Tibial nerve (tissue), 4 donors: Measurements from ENCODE around the gene GPR162. TPM values are rescaled to one million over a fixed set of nuclear protein-coding genes. Genes with fewer than 3 reads are reported as not detected.

Experiments
- DNase-seq, 2 donors: peaks; one replicate each; pipeline ENCODE4 v3.0.0-alpha.2; 2019; ENCODE audit warnings: low spot score in 2 of 2
- H3K27ac ChIP-seq, 4 donors: fragments of 200-600 bp; sonication (generic) in 3 of 4; one replicate each; pipeline ENCODE4 v1.5.1; 2017 to 2019; ENCODE audit warnings: mild to moderate bottlenecking in 1 of 4
- H3K27me3 ChIP-seq, 2 donors: fragments of 200-600 bp; sonication (generic) in 1 of 2; one replicate each; pipeline versions ENCODE4 v1.5.1 to v1.6.0; 2017 to 2019
- H3K36me3 ChIP-seq, 3 donors: fragments of 200-600 bp; sonication (generic); one replicate each; pipeline ENCODE4 v1.5.1; 2018 to 2019
- H3K4me1 ChIP-seq, 4 donors: fragments of 200-600 bp; sonication (generic) in 3 of 4; one replicate each; pipeline ENCODE4 v1.5.1; 2017 to 2019
- H3K4me3 ChIP-seq, 4 donors: fragments of 200-600 bp; sonication (generic) in 3 of 4; one replicate each; pipeline ENCODE4 v1.5.1; 2017 to 2019; ENCODE audit warnings: mild to moderate bottlenecking in 1 of 4, moderate library complexity in 1 of 4
- H3K9me3 ChIP-seq, 4 donors: fragments of 200-600 bp; sonication (generic) in 3 of 4; one replicate each; pipeline ENCODE4 v1.5.1; 2017 to 2019
- EP300 ChIP-seq, 2 donors: sonication (generic); formaldehyde crosslinking; IDR thresholded peaks; one replicate each; pipeline ENCODE4 v1.6.1; 2017; ENCODE audit warnings: antibody characterized with exemption in 2 of 2, mild to moderate bottlenecking in 1 of 2
- POLR2A ChIP-seq, 2 donors: fragments of 450-650 bp; IDR thresholded peaks; one replicate each; pipeline ENCODE4 v1.6.1; 2017; ENCODE audit warnings: antibody characterized with exemption in 2 of 2, mild to moderate bottlenecking in 2 of 2, moderate library complexity in 2 of 2
- WGBS, 2 donors: methylation state at CpG; one replicate each; pipeline ENCODE4 v1.1.5; 2018; 5-methylcytosine and 5-hydroxymethylcytosine counted together
- total RNA-seq, 4 donors: library from RNA; depleted of rRNA; stranded (reverse); fragments of >200 nt; gene quantifications; one replicate each; pipeline ENCODE4 v1.1.0, GENCODE V29; 2016
- TF ChIP-seq, protein P1 (sequence below), 5 experiments: fragments of 200-600 bp in 3 of 5; fragments of 450-650 bp in 2 of 5; sonication (generic) in 3 of 5; IDR thresholded peaks; one replicate each; pipeline ENCODE4 v1.5.1; 2016 to 2019; ENCODE audit warnings: antibody characterized with exemption in 5 of 5, mild to moderate bottlenecking in 3 of 5, moderate library complexity in 2 of 5

Gene GPR162
- total RNA-seq, 4 donors from 2014 or later, result 1.3 to 5.4 (median 2.2) TPM

DNA sequence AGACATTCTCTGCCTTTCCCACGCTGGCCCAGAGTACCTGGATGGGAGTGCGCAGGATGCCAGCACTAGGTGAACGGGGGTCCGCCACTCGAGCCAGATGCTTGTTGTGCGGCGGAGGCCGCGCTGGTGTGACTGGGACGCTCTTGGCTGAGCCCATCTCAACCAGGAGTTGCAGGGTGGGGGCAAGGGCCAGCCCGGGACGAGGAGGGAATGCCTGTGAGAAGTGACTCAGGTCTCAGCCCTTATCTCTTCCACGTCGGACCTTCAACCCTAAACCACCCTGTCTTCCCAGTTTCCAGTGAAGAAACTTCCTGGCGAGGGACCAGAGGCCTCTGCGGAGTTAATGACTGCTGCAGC is 29.2 kb downstream of the GPR162 start:
- Histone ChIP-seq H3K9me3 (no peaks in the 10 kb centered on the region), H3K27ac (peak overlapping the region in 3 of 4 donors; percentile 55 to 99 (median 94)), H3K4me3 (peak overlapping the region; percentile 62 to 84 (median 67)), H3K27me3 (no peaks in the 10 kb centered on the region), H3K36me3 (peaks cover 0 to 45% (median 0%) of the 10 kb centered on the region in 3 donors), H3K4me1 (peaks cover 0 to 23% (median 14%) of the 10 kb centered on the region in 4 donors)
- 29 to 36% methylated on average over 16 of the region's 16 CpGs for WGBS, 2 donors
- no peak for TF ChIP-seq EP300 (IDR thresholded peaks at IDR 0.05)
- TF ChIP-seq, protein P1, sequence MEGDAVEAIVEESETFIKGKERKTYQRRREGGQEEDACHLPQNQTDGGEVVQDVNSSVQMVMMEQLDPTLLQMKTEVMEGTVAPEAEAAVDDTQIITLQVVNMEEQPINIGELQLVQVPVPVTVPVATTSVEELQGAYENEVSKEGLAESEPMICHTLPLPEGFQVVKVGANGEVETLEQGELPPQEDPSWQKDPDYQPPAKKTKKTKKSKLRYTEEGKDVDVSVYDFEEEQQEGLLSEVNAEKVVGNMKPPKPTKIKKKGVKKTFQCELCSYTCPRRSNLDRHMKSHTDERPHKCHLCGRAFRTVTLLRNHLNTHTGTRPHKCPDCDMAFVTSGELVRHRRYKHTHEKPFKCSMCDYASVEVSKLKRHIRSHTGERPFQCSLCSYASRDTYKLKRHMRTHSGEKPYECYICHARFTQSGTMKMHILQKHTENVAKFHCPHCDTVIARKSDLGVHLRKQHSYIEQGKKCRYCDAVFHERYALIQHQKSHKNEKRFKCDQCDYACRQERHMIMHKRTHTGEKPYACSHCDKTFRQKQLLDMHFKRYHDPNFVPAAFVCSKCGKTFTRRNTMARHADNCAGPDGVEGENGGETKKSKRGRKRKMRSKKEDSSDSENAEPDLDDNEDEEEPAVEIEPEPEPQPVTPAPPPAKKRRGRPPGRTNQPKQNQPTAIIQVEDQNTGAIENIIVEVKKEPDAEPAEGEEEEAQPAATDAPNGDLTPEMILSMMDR (IDR thresholded peaks at IDR 0.05), result no peak
- DNase-seq, result no peak

DNA sequence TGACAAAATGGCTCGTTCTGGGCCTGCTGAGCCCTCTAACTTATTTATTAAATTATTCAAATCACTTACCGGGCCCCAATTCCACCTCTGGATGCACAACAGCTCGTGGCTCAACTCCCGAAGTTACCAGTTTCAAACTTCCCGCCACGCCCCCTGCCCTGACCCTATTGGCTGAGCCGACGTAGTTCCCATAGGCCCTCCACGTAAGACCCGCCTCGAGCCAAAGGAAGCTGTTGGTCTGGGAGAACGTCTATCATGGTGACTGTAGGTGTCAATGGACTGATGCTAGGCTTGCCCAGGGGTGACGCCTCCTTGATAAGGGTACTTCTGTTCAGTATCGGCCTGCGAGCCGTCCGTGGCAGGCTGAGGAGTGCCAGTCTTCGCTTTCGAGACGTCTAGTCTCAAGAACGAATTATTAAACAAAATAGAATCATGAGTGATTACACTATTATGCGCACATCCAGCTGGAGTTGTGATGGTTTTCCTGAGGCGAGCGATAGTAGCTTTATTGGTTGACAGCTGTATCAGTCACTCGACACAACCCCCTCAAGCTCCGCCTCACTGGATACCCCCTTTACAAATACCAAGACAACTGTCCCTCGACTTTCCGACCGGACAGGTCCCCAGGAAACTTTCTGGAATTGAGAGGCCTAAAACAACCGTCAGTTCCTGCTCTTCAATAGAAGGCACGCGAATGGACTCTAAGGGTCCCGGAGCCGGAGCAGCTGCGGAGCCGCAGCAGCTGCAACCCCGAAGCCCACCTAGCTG is 29.7 kb downstream of the GPR162 start, which contains the start of gene CDCA3:
TSS of gene CDCA3 (minus strand) at position 134 of the 768 bp plus-strand sequence. CDS start 334 bp downstream, outside the sequence.
- TF ChIP-seq, protein P1 (IDR thresholded peaks at IDR 0.05), result no peak
- peak in 1 of 2 donors; percentile 85 for TF ChIP-seq EP300 (IDR thresholded peaks at IDR 0.05)
- peak; percentile 28 to 73 for TF ChIP-seq POLR2A (IDR thresholded peaks at IDR 0.05)
- DNase-seq, result peak; percentile 90 to 96
- Histone ChIP-seq H3K36me3 (peaks cover 0 to 45% (median 3%) of the 10 kb centered on the region in 3 donors), H3K27me3 (no peaks in the 10 kb centered on the region), H3K27ac (peak within 1 kb of the TSS; percentile 86 to 99 (median 94)), H3K9me3 (no peaks in the 10 kb centered on the region), H3K4me3 (peak within 1 kb of the TSS; percentile 62 to 84 (median 67)), H3K4me1 (peaks cover 0 to 23% (median 14%) of the 10 kb centered on the region in 4 donors)
- WGBS, 2 donors, result 0 to 1% methylated on average over 34 of the region's 37 CpGs

DNA sequence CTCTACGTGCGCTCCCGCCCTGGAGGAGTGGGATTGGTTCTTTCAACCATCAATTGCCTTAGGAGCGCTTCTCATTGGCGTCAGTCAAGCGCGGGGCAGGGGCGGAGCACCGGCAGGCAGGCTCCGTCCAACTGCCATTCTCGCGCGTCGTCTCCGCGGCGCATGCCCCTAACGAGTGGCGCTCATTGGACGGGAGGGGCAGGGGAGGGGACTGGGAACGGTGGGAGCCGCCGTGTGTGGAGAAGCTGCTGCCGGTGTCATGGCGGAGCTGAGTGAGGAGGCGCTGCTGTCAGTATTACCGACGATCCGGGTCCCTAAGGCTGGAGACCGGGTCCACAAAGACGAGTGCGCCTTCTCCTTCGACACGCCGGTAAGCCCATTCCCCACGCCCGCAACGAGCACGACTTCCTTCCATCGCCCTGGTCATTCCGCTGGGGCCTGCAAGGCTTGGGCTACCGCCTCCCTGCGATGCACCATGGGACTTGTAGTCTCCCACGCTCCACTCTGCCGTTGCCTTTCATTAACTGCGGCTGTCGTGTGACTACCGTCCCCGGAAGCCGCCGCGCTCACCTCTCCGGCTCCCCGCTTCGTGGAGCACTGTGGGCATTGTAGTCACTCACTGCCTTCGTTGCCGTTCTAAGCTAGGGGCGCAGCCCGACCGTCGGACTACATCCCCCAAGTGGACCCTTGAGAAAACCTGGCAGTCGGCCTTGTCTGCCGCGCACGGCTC is 30.5 kb downstream of the GPR162 start, which contains the start of gene USP5:
TSS of gene USP5 (plus strand) at position 230 of the 730 bp plus-strand sequence. CDS start at position 260, 30 bp downstream.
- peak; percentile 95 to 96 for DNase-seq
- WGBS, 2 donors, result 0 to 1% methylated on average over 23 to 55 of the region's 65 CpGs
- H3K4me1 ChIP-seq, result peaks cover 0 to 23% (median 14%) of the 10 kb centered on the region in 4 donors

DNA sequence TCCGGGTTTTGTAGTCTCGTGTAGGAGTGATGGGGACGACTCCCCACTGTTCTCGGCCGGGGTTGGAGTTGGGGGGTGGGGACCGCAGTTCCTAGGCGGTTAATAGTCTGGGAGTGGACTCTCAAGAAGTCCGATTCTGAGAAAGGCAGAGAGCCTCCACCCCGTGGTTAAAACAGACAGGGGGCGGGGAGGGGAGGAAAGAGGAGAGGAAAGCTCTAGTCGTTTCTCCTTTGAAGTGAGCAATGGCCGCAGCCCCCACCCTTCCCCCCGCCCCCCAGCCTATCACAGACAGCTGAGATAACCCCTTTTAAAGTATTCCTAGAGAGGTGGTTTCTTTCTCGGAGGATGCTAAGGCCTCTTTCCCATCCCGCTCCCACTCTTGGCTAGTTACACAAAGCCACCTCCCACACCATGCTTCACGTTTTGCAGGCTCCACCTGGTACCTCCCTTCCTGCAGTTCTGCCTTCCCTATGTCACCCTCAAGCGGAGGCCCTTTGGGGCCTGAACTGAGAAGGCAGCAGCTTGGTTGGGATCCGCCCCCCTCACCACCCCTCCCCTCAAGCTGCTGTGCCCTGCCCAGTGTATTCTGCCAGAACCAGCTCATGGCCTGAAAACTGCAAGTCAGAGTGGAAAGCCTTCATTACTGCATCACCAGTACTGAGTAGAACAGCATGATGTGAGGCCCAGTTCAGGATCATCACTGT is 31.2 kb downstream of the GPR162 start:
- no peak for DNase-seq
- peaks cover 2 to 45% (median 5%) of the 10 kb centered on the region in 3 donors for H3K36me3 ChIP-seq
- TF ChIP-seq EP300 (IDR thresholded peaks at IDR 0.05) (no peak), POLR2A (IDR thresholded peaks at IDR 0.05) (no peak)
- TF ChIP-seq, protein P1 (IDR thresholded peaks at IDR 0.05), result no peak
- no peaks in the 10 kb centered on the region for H3K27me3 ChIP-seq
- WGBS, 2 donors, result 1 to 2% methylated on average over 18 of the region's 18 CpGs
- H3K4me3 ChIP-seq, result peak overlapping the region; percentile 14 to 84 (median 66)
- peaks cover 0 to 23% (median 14%) of the 10 kb centered on the region in 4 donors for H3K4me1 ChIP-seq
- H3K27ac ChIP-seq, result peak overlapping the region; percentile 24 to 94 (median 63)
- no peaks in the 10 kb centered on the region for H3K9me3 ChIP-seq

More for the DNA sequence above, 30.5 kb downstream of the GPR162 start, which contains the start of gene USP5:
- peak within 1 kb of the TSS; percentile 62 to 84 (median 67) for H3K4me3 ChIP-seq
- peak within 1 kb of the TSS; percentile 86 to 99 (median 94) for H3K27ac ChIP-seq
- TF ChIP-seq POLR2A (IDR thresholded peaks at IDR 0.05), result peak in 1 of 2 donors; percentile 58
- TF ChIP-seq EP300 (IDR thresholded peaks at IDR 0.05), result peak; percentile 27 to 88
- TF ChIP-seq, protein P1 (IDR thresholded peaks at IDR 0.05), result peak in 2 of 5 experiments; percentile 9 to 41
- H3K27me3 ChIP-seq, result no peaks in the 10 kb centered on the region
- H3K36me3 ChIP-seq, result peaks cover 2 to 45% (median 5%) of the 10 kb centered on the region in 3 donors
- H3K9me3 ChIP-seq, result no peaks in the 10 kb centered on the region
